ENCODE measurements around the gene BLOC1S6. TPM values are rescaled to one million over a fixed set of nuclear protein-coding genes. Genes with fewer than 3 reads are reported as not detected.

The BLOC1S6 gene
- total RNA-seq, 5 donors from 2014 or later (not counting 1 experiment from before 2014, with no cell fraction given) = 37.5 to 59.5 (median 40.5) TPM

GRCh38 chr15:45573961-45574629 is 13.1 kb upstream of the BLOC1S6 start:
- Histone ChIP-seq H3K4me3 (ENCODE audit: control insufficient read depth in 1 of 2, extremely low read depth in 1 of 2, low read length in 1 of 2) (no peak overlapping the region), H3K4me1 (ENCODE audit: control insufficient read depth in 1 of 2, extremely low read depth in 1 of 2, insufficient read depth in 2 of 2, low read length in 2 of 2) (no peaks in the 10 kb centered on the region), H3K36me3 (ENCODE audit: control insufficient read depth in 2 of 2, extremely low read depth in 1 of 2, insufficient read depth in 1 of 2, low read length in 1 of 2) (no peaks in the 10 kb centered on the region), H3K27me3 (replicated peaks in 1 of 2; ENCODE audit: control insufficient read depth in 2 of 2, extremely low read depth in 1 of 2, insufficient read depth in 2 of 2, low read length in 1 of 2) (peaks cover 0 to 22% of the 10 kb centered on the region in 2 experiments), H3K9me3 (no peaks in the 10 kb centered on the region), H3K27ac (ENCODE audit: low read length) (no peak overlapping the region)
- ChIA-PET POLR2A (no interaction called here), CTCF (no interaction called here)
- no peak overlapping the region for H3K27ac Mint-ChIP-seq
- no peak overlapping the region for H3K4me3 Mint-ChIP-seq
- peaks cover 17 to 40% of the 10 kb centered on the region in 2 donors for H3K27me3 Mint-ChIP-seq
- no peaks in the 10 kb centered on the region for H3K36me3 Mint-ChIP-seq
- WGBS (ENCODE audit: insufficient coverage) = 98% methylated on average over 4 of the region's 7 CpGs
- ATAC-seq (replicated peaks in 1 of 4) (peak in 2 of 4 experiments; percentile 30 to 40), DNase-seq (peak in 12 of 35 experiments; percentile 3 to 24 (median 8))
- no peaks in the 10 kb centered on the region for H3K4me1 Mint-ChIP-seq
- H3K9me3 Mint-ChIP-seq = no peaks in the 10 kb centered on the region

DNA sequence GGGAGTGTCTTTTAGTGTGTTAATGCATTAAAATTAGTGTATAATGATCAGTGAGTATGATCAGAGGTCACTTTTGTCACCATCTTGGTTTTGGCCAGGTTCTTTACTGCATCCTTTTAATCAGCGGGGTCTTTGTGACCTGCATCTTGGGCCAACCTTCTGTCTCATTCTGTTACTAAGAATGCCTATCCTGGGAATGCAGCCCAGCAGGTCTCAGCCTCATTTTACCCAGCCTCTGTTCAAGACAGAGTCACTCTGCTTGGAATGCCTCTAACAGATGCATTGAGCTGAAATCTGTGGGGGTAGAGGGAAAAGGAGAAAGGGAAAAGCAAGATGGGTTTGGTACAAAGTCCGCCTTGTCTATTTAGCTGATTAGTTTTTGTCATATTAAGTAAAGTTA is 5.3 kb upstream of the BLOC1S6 start:
- Histone ChIP-seq H3K9me3 (no peaks in the 10 kb centered on the region), H3K27ac (ENCODE audit: low read length) (no peak overlapping the region), H3K27me3 (replicated peaks in 1 of 2; ENCODE audit: control insufficient read depth in 2 of 2, extremely low read depth in 1 of 2, insufficient read depth in 2 of 2, low read length in 1 of 2) (peaks cover 0 to 5% of the 10 kb centered on the region in 2 experiments), H3K4me1 (ENCODE audit: control insufficient read depth in 1 of 2, extremely low read depth in 1 of 2, insufficient read depth in 2 of 2, low read length in 2 of 2) (peaks cover 10% of the 10 kb centered on the region in 2 experiments), H3K4me3 (ENCODE audit: control insufficient read depth in 1 of 2, extremely low read depth in 1 of 2, low read length in 1 of 2) (no peak overlapping the region), H3K36me3 (ENCODE audit: control insufficient read depth in 2 of 2, extremely low read depth in 1 of 2, insufficient read depth in 1 of 2, low read length in 1 of 2) (no peaks in the 10 kb centered on the region)
- Mint-ChIP-seq H3K4me1 (peaks cover 11 to 15% (median 13%) of the 10 kb centered on the region in 3 donors), H3K27me3 (peaks cover 0 to 5% of the 10 kb centered on the region in 2 donors), H3K27ac (no peak overlapping the region), H3K36me3 (no peaks in the 10 kb centered on the region), H3K4me3 (no peak overlapping the region), H3K9me3 (no peaks in the 10 kb centered on the region)
- CTCF ChIA-PET = no interaction called here
- POLR2A ChIA-PET = no interaction called here
- DNase-seq (no peak), ATAC-seq (replicated peaks in 1 of 4) (no peak)
- WGBS (ENCODE audit: insufficient coverage) = 100% methylated on average over 1 of the region's 2 CpGs

- Histone ChIP-seq H3K4me3 (ENCODE audit: control insufficient read depth in 1 of 2, extremely low read depth in 1 of 2, low read length in 1 of 2) (no peak overlapping the region), H3K36me3 (ENCODE audit: control insufficient read depth in 2 of 2, extremely low read depth in 1 of 2, insufficient read depth in 1 of 2, low read length in 1 of 2) (no peaks in the 10 kb centered on the region), H3K27me3 (replicated peaks in 1 of 2; ENCODE audit: control insufficient read depth in 2 of 2, extremely low read depth in 1 of 2, insufficient read depth in 2 of 2, low read length in 1 of 2) (no peaks in the 10 kb centered on the region), H3K4me1 (ENCODE audit: control insufficient read depth in 1 of 2, extremely low read depth in 1 of 2, insufficient read depth in 2 of 2, low read length in 2 of 2) (peaks cover 19 to 21% of the 10 kb centered on the region in 2 experiments), H3K9me3 (no peaks in the 10 kb centered on the region), H3K27ac (ENCODE audit: low read length) (no peak overlapping the region)
- Mint-ChIP-seq H3K27ac (no peak overlapping the region), H3K9me3 (no peaks in the 10 kb centered on the region), H3K36me3 (no peaks in the 10 kb centered on the region), H3K4me1 (peaks cover 25 to 30% (median 29%) of the 10 kb centered on the region in 3 donors), H3K27me3 (peaks cover 0 to 5% of the 10 kb centered on the region in 2 donors), H3K4me3 (no peak overlapping the region)
- POLR2A ChIA-PET = interaction anchor here in 1 of 2 donors (0.6 kb wide), 1 partner anchor 14 kb away, joined by 3 read pairs; no protein-coding TSS in a partner anchor
- DNase-seq = peak in 4 of 35 experiments; percentile 1 to 25 (median 4)
- CTCF ChIA-PET = no interaction called here
- no peak for ATAC-seq (replicated peaks in 1 of 4)
- WGBS (ENCODE audit: insufficient coverage) = 100% methylated on average over 3 of the region's 11 CpGs
Measured at GRCh38 chr15:45583731-45584639, 3.2 kb upstream of the BLOC1S6 start.

GRCh38 chr15:45585069-45585791 is 1.9 kb upstream of the BLOC1S6 start:
- Histone ChIP-seq H3K9me3 (no peaks in the 10 kb centered on the region), H3K27me3 (replicated peaks in 1 of 2; ENCODE audit: control insufficient read depth in 2 of 2, extremely low read depth in 1 of 2, insufficient read depth in 2 of 2, low read length in 1 of 2) (no peaks in the 10 kb centered on the region), H3K27ac (ENCODE audit: low read length) (no peak overlapping the region), H3K4me3 (ENCODE audit: control insufficient read depth in 1 of 2, extremely low read depth in 1 of 2, low read length in 1 of 2) (no peak overlapping the region), H3K4me1 (ENCODE audit: control insufficient read depth in 1 of 2, extremely low read depth in 1 of 2, insufficient read depth in 2 of 2, low read length in 2 of 2) (peaks cover 21 to 25% of the 10 kb centered on the region in 2 experiments), H3K36me3 (ENCODE audit: control insufficient read depth in 2 of 2, extremely low read depth in 1 of 2, insufficient read depth in 1 of 2, low read length in 1 of 2) (no peaks in the 10 kb centered on the region)
- WGBS (ENCODE audit: insufficient coverage) = 88% methylated on average over 5 of the region's 7 CpGs
- no peaks in the 10 kb centered on the region for H3K36me3 Mint-ChIP-seq
- peak overlapping the region in 1 of 3 donors; percentile 6 for H3K4me3 Mint-ChIP-seq
- no peak overlapping the region for H3K27ac Mint-ChIP-seq
- H3K27me3 Mint-ChIP-seq = peaks cover 0 to 1% of the 10 kb centered on the region in 2 donors
- no peaks in the 10 kb centered on the region for H3K9me3 Mint-ChIP-seq
- DNase-seq (no peak), ATAC-seq (replicated peaks in 1 of 4) (no peak)
- POLR2A ChIA-PET = interaction anchor here (0.5 to 0.6 kb wide), 2 partner anchors 384 to 1834 kb away, joined by 3 to 5 read pairs; no protein-coding TSS in a partner anchor
- CTCF ChIA-PET = interaction anchor here in 1 of 2 donors (1.6 kb wide), 1 partner anchor 27 kb away, joined by 6 read pairs; no protein-coding TSS in a partner anchor
- peaks cover 36 to 39% (median 37%) of the 10 kb centered on the region in 3 donors for H3K4me1 Mint-ChIP-seq

DNA sequence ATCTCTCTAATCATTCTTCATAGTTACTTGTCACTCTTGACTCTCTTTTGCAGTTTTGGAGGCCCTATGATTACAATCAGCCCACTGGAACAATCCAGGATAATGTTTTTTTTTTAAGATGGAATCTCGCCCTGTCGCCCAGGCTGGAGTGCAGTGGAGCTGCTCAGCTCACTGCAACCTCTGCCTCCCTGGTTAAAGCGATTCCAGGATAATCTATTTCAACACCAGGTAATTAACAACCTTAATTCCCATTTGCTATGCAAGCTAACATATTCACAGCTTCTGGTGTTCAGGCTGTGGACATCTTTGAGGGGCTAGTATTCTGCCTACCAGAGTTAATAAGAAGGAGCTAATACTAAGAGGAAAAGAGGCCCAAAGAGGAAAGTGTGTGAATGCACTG is 1.1 kb upstream of the BLOC1S6 start:
- Histone ChIP-seq H3K4me3 (ENCODE audit: control insufficient read depth in 1 of 2, extremely low read depth in 1 of 2, low read length in 1 of 2) (peak overlapping the region; percentile 78 to 89), H3K9me3 (no peaks in the 10 kb centered on the region), H3K27me3 (replicated peaks in 1 of 2; ENCODE audit: control insufficient read depth in 2 of 2, extremely low read depth in 1 of 2, insufficient read depth in 2 of 2, low read length in 1 of 2) (no peaks in the 10 kb centered on the region), H3K27ac (ENCODE audit: low read length) (peak overlapping the region; percentile 97), H3K4me1 (ENCODE audit: control insufficient read depth in 1 of 2, extremely low read depth in 1 of 2, insufficient read depth in 2 of 2, low read length in 2 of 2) (peaks cover 21 to 25% of the 10 kb centered on the region in 2 experiments), H3K36me3 (ENCODE audit: control insufficient read depth in 2 of 2, extremely low read depth in 1 of 2, insufficient read depth in 1 of 2, low read length in 1 of 2) (no peaks in the 10 kb centered on the region)
- peak overlapping the region; percentile 100 for H3K27ac Mint-ChIP-seq
- peaks cover 0 to under 1% of the 10 kb centered on the region in 2 donors for H3K27me3 Mint-ChIP-seq
- POLR2A ChIA-PET = interaction anchor here (0.6 to 2.8 kb wide), 6 partner anchors 17 to 421 kb away, joined by 3 to 13 read pairs (median 4); a partner anchor contains a TSS
- no CpG with 5 or more reads among the region's 3 CpGs for WGBS (ENCODE audit: insufficient coverage)
- H3K4me1 Mint-ChIP-seq = peaks cover 36 to 43% (median 41%) of the 10 kb centered on the region in 3 donors
- ATAC-seq (replicated peaks in 1 of 4) (no peak), DNase-seq (no peak)
- no peaks in the 10 kb centered on the region for H3K9me3 Mint-ChIP-seq
- CTCF ChIA-PET = interaction anchor here (0.6 to 2.4 kb wide), 14 partner anchors 16 to 548 kb away, joined by 3 to 16 read pairs (median 4); partner anchors contain the start of gene SQOR (in 1 of the 2)
- H3K4me3 Mint-ChIP-seq = peak overlapping the region; percentile 96 to 100 (median 100)
- no peaks in the 10 kb centered on the region for H3K36me3 Mint-ChIP-seq
